Astrocyte of the spinal cord (primary cell): ENCODE measurements around the gene KRT79.

Source experiments
- DNase-seq: peaks from one replicate; pipeline ENCODE4 v3.0.0; 2011; ENCODE audit warnings: low read depth, low spot score
- H3K4me3 ChIP-seq: 2 replicates; pipeline ENCODE4 v1.5.1; 2011; ENCODE audit warnings: low read depth, mild to moderate bottlenecking, low read length, moderate library complexity
- CTCF ChIP-seq: IDR thresholded peaks from 2 replicates; pipeline ENCODE4 v1.5.1; 2012; ENCODE audit warnings: low read depth, mild to moderate bottlenecking, low read length, inconsistent platforms
- in situ Hi-C: cut with HindIII; loops from 2 replicates; pipeline ENCODE4 v1.10.0; 2017; ENCODE audit warnings: low sequenced_read_pairs

The KRT79 gene

GRCh38 chr12:52828156-52828555 lies 6.0 kb downstream of the KRT79 start:
- no peak overlapping the region for H3K4me3 ChIP-seq
- no peak for TF ChIP-seq CTCF
- in situ Hi-C loops: no loop called here
- DNase-seq: no peak

DNA sequence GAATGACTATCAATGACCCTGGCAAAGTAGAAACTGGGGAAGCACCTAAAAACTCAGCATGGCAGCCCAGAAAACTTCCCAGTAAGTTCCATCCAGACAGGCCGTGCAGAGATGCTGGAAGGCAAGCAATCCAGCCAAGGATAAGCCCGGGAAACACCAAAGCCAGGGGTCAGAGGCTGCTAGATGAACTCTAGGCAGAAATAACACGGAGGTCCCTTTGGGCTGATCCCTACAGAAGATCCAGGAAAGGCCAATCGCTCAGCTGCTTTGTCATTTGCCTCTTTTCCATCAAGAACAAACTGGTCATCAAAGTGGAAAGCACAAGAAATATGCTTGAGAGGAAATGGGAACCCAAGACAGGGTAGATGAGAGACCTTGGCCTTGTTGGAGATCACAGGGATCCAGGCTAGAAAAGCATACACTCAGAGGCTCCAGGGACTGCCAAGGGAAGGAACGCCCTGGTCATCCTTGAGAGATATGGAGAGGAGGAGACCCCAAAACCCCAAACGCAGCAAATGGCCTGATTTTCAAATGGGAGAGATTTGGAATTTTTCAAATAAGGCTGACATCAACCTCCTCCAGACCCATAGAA lies 6.5 kb downstream of the KRT79 start:
- no peak overlapping the region for H3K4me3 ChIP-seq
- in situ Hi-C loops: no loop called here
- TF ChIP-seq CTCF: no peak
- DNase-seq: no peak

DNA sequence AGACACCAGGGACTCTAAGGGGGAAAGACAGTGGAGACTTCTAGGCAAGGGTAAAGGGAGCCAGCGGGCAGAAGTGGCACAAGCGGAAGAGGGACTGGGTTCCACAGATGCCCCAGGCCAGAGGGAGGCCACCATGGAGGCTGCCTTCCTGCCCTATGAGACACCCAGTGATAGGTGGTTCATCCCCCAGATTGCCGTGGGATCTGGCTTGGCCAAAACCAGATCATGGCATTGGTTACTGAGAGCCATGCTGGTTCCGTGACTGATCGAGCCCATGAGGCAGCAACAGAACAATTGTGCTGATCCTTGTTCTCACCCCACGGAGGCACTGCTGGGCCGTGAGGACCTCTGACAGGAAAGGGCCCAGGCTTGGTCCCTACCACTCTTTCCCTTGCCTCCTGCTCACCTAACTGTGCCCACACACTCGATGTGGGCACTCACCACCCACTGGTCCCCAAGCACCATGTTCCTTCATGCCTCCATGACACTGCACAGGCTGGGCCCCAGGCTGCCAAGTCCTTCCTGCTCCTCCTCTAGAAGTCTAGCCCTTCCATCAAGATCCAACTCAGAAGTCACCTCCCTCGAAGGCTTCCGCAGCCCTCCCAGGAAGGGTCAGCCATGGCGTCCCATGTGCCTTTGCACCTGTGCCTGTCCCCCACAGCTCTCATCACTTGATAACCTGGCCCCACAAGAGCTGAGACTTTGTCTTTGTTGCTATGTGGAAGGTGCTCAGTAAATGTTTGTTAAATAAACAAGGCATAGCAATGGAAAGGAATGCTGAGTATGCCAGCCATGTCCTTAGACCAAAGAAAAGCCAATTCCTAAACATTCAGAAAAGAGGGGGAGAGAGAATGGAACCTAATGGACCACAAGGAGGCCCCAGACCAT lies 7.3 kb downstream of the KRT79 start:
- in situ Hi-C loops: no loop called here
- no peak overlapping the region for H3K4me3 ChIP-seq
- no peak for TF ChIP-seq CTCF
- no peak for DNase-seq

- H3K4me3 ChIP-seq: no peak overlapping the region
- no peak for DNase-seq
- TF ChIP-seq CTCF: no peak
- in situ Hi-C loops: no loop called here
Measured at GRCh38 chr12:52825961-52826360, 8.2 kb downstream of the KRT79 start.

- in situ Hi-C loops: no loop called here
- H3K4me3 ChIP-seq: no peak overlapping the region
- TF ChIP-seq CTCF: no peak
- no peak for DNase-seq
Measured at GRCh38 chr12:52824741-52825410, 9.2 kb downstream of the KRT79 start.

- DNase-seq: no peak
- in situ Hi-C loops: no loop called here
- no peak for TF ChIP-seq CTCF
- no peak overlapping the region for H3K4me3 ChIP-seq
Measured at GRCh38 chr12:52823761-52824450, 10.2 kb downstream of the KRT79 start.
